Measurements from ENCODE around the gene ZNF813.
A peak's percentile ranks its signal among the peaks of the same experiment; 100 is the strongest.

ZNF813 gene

DNA sequence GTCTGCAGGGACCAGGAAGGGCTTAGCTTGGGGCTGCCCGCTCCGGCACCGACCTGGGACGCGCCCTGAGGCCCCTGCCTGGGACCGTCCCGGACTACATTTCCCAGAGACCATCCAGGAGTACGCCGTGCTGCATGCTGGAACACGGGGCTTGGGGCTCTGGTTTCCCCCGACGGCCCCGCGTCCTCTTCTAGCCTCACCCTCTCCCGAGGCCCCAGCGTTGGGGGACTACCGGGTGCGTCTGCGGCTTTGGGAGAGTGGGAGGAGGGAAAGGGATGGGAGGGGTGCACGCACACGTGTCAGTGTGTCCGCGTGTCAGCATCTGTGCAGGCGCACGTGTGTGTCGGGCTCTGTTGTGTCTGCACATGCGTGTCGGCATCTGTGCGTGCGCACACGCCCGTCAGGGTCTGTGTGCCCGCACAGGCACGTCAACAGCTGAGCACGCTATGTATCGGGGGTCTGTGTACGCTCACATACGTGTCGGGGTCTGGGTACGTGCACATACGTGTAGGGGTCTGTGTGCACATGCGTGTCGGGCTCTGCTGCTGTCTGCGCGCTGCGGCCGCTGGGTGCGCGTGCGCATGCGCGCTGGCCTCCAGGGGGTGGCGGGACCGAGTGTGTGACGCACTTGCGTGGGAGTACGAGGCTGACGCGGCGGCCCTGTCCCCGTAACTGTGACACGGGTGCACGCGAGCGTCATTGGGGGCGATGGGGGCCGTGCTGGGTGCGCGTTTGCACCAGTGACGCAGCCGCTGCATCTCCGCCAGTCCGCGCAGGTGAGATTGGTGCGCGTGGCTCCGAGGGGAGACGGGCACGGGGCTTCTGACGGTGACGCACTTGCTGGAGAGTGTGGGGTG, 70.2 kb downstream of the ZNF813 start, which contains the start of gene ZNF331:
Gene ZNF331 (plus strand): TSS at position 625 of the 857 bp plus-strand sequence. CDS start 31,232 bp downstream, outside the sequence.
- Histone ChIP-seq H3K4me1 (ENCODE audit: insufficient read depth, low read length, severe bottlenecking) (peaks cover 8% of the 10 kb centered on the region), H3K27me3 (ENCODE audit: insufficient read depth, low read length) (no peaks in the 10 kb centered on the region), H3K9me2 (ENCODE audit: low read depth, low read length) (no peaks in the 10 kb centered on the region), H3F3A (ENCODE audit: insufficient read depth, low read length) (no peaks in the 10 kb centered on the region), H2AFZ (ENCODE audit: low read length) (peak within 1 kb of the TSS; percentile 92; the same call in 1 of the 2 replicates), H3K4me3 (ENCODE audit: low read depth, low read length, poor library complexity, severe bottlenecking) (peak within 1 kb of the TSS; percentile 86), H3K79me2 (ENCODE audit: insufficient read depth, low read length) (no peaks in the 10 kb centered on the region), H3K36me3 (ENCODE audit: insufficient read depth, low read length) (peaks cover 19% of the 10 kb centered on the region), H4K20me1 (ENCODE audit: insufficient read depth, low read length) (no peaks in the 10 kb centered on the region), H3K9ac (ENCODE audit: low read length) (peak within 1 kb of the TSS; percentile 84), H3K4me2 (ENCODE audit: low read length) (peak within 1 kb of the TSS; percentile 69), H3K9me3 (ENCODE audit: low read length) (no peaks in the 10 kb centered on the region), H3K27ac (ENCODE audit: low read depth, low read length, poor library complexity, severe bottlenecking) (no peak within 1 kb of the TSS)
- TF ChIP-seq CTCF (IDR thresholded peaks at IDR 0.05; ENCODE audit: low read length) (no peak), EZH2 (IDR thresholded peaks at IDR 0.05; ENCODE audit: borderline replicate concordance, low read length) (no peak)

DNA sequence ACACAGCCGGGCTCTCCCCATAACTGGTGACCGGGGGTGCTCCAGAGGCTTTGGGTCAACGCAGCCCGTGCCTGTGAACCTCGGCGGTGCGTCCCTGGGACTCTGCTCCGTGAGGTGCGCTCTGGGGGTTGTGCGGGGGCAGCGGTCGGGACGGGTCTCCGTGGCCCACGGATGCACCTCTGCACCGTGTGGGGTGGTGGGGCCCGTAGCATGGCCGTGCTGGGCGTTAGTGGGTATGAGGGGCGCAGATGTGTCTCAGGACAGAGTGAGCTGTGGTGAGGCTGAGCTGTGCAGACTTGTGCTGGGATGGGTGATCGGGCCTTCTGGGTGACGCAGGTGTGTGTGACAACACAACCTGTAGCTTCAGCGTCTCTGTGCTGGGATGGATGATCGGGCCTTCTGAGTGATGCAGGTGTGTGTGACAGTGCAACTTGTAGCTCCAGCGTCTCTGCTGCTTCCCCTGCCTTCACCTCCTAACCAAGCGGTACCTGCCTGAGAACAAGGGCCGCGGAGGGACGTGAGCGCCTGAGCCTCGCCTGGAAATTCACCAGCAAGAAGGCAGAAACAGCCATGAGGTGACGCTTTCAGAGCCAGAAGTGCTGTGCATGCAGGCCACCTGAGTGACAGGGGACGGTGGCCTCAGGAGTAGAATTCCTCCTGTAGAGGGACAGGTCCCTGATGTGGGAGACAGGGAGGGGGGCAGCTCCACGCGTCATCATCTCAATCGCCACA, 71.0 kb downstream of the ZNF813 start:
- Histone ChIP-seq H3K9me2 (ENCODE audit: low read depth, low read length) (no peaks in the 10 kb centered on the region), H3K4me1 (ENCODE audit: insufficient read depth, low read length, severe bottlenecking) (peaks cover 8% of the 10 kb centered on the region), H4K20me1 (ENCODE audit: insufficient read depth, low read length) (no peaks in the 10 kb centered on the region), H3K4me3 (ENCODE audit: low read depth, low read length, poor library complexity, severe bottlenecking) (peak overlapping the region; percentile 86), H3K9ac (ENCODE audit: low read length) (peak overlapping the region; percentile 84), H3K9me3 (ENCODE audit: low read length) (no peaks in the 10 kb centered on the region), H3K27me3 (ENCODE audit: insufficient read depth, low read length) (no peaks in the 10 kb centered on the region), H3K27ac (ENCODE audit: low read depth, low read length, poor library complexity, severe bottlenecking) (no peak overlapping the region), H3K36me3 (ENCODE audit: insufficient read depth, low read length) (peaks cover 20% of the 10 kb centered on the region), H3F3A (ENCODE audit: insufficient read depth, low read length) (no peaks in the 10 kb centered on the region), H2AFZ (ENCODE audit: low read length) (no peak overlapping the region), H3K4me2 (ENCODE audit: low read length) (peak overlapping the region; percentile 69), H3K79me2 (ENCODE audit: insufficient read depth, low read length) (no peaks in the 10 kb centered on the region)
- TF ChIP-seq CTCF (IDR thresholded peaks at IDR 0.05; ENCODE audit: low read length) = no peak
- no peak for TF ChIP-seq EZH2 (IDR thresholded peaks at IDR 0.05; ENCODE audit: borderline replicate concordance, low read length)

- no peak overlapping the region for H3K4me2 ChIP-seq (ENCODE audit: low read length)
- TF ChIP-seq EZH2 (IDR thresholded peaks at IDR 0.05; ENCODE audit: borderline replicate concordance, low read length) (no peak), CTCF (IDR thresholded peaks at IDR 0.05; ENCODE audit: low read length) (no peak)
- no peaks in the 10 kb centered on the region for H3K9me2 ChIP-seq (ENCODE audit: low read depth, low read length)
- peaks cover 8% of the 10 kb centered on the region for H3K4me1 ChIP-seq (ENCODE audit: insufficient read depth, low read length, severe bottlenecking)
- no peak overlapping the region for H3K9ac ChIP-seq (ENCODE audit: low read length)
- H3K9me3 ChIP-seq (ENCODE audit: low read length) = no peaks in the 10 kb centered on the region
- no peak overlapping the region for H3K4me3 ChIP-seq (ENCODE audit: low read depth, low read length, poor library complexity, severe bottlenecking)
- H3K27ac ChIP-seq (ENCODE audit: low read depth, low read length, poor library complexity, severe bottlenecking) = no peak overlapping the region
- H2AFZ ChIP-seq (ENCODE audit: low read length) = no peak overlapping the region
- peaks cover 21% of the 10 kb centered on the region for H3K36me3 ChIP-seq (ENCODE audit: insufficient read depth, low read length)
- no peaks in the 10 kb centered on the region for H4K20me1 ChIP-seq (ENCODE audit: insufficient read depth, low read length)
- no peaks in the 10 kb centered on the region for H3K27me3 ChIP-seq (ENCODE audit: insufficient read depth, low read length)
- H3F3A ChIP-seq (ENCODE audit: insufficient read depth, low read length) = no peaks in the 10 kb centered on the region
- no peaks in the 10 kb centered on the region for H3K79me2 ChIP-seq (ENCODE audit: insufficient read depth, low read length)
These were observed 72.6 kb downstream of the ZNF813 start for GRCh38 chr19:53540091-53540490.
